OCI-M1 (cell line): ENCODE results near the gene ANKRD29.
A peak's percentile ranks its signal among the peaks of the same experiment; 100 is the strongest.

Source experiments
- DNase-seq: peaks from one replicate; lab custom pipeline; 2025; lab: John Stamatoyannopoulos, UW

The ANKRD29 gene, protein sequence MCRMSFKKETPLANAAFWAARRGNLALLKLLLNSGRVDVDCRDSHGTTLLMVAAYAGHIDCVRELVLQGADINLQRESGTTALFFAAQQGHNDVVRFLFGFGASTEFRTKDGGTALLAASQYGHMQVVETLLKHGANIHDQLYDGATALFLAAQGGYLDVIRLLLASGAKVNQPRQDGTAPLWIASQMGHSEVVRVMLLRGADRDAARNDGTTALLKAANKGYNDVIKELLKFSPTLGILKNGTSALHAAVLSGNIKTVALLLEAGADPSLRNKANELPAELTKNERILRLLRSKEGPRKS

GRCh38 chr18:23662309-23663263, at the start of gene ANKRD29:
Gene ANKRD29 (minus strand): TSS chr18:23662911. CDS start chr18:23662730, 181 bp downstream.
- DNase-seq = peak; percentile 63

GRCh38 chr18:23712445-23712844, 49.7 kb upstream of the ANKRD29 start:
- no peak for DNase-seq

- DNase-seq = no peak
These were observed 48.7 kb upstream of the ANKRD29 start for GRCh38 chr18:23711426-23711825.

DNA sequence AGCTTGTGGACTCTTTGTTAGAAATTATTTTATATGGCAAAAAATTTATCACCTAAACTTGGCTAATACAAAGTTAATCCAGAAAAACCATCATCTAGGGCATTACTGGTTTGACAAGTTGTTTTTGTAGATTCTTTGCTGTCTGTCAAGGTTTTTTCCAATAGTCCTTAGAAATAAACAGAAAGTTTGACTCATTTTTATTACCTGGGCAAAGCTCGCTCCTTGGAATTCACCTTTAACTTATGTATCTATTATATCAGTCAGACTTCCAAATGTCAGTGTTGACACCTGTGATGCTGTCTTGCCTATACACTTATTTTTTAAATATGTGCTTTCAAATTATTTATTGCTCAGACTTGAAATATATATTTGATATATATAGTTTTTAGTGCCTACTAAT, 48.2 kb upstream of the ANKRD29 start:
- DNase-seq = no peak

DNA sequence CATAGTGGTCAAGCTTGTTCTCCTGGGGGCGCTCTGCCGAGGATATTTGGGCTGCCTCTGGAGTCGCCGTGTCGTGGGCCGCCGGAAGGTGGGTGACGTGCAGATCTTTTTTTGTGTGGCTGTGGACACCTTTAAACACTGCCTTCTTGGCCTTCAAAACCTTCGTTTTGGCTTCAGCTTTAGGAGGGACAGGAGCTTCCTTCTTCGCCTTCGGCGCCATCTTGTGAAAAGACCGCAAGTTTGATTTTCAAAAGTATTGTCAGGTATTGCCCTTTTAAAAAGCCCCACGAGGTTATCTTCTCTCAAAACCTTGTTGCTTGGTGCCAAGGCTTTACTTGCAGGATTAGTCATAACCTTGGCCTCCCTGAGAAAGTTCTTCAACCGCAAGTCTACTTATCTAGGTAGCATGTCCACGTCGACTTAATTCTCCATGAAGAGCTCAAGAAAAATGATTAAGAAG, 47.4 kb upstream of the ANKRD29 start:
- DNase-seq = no peak

DNA sequence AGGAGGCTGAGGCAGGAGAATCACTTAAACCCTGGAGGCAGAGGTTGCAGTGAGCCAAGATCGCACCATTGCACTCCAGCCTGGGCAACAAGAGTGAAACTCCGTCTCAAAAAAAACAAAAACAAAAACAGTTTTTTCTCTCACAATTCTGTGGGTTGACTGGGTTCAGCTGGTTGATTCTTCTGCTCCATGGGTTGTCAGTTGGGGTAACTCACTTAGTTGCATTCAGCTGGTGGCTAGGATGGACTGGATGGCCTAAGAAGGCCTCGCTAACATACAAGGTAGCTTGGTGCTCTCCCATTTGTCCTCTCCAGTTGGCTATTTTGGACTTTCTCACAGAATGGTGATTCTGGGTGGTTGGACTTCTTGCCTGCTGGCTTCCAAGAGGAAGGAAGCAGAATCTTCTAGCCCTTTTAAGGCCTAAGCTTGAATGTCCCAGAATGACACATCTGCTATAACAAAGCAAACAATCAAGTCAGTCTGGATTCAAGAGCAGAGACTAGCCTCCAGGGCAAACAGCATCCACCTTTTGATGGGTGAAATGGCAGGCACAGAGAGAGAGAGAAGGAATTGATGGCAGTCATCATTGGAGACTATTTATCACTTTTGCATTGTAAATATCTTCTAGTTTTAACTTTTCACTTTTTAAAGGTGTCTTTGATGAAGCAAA, 44.4 kb upstream of the ANKRD29 start:
- no peak for DNase-seq

DNA sequence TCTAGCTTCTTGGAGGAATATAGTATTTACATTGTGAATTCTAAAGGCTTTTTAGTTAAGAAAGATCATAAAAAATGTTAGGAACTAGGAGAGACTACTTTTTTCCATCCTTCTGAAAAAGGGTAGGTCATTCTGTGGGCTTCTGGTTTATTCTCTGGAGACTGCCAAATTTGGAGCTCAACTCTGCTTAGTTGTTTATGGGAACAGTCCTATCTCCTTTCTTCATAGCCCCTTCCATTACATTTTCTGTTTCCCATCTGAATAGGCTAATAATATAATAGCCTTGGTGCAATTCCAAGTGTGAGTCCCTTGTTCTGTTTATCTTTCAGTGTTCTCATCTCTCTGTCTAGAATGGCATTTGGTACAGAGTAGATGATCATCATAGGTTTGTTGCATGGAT, 42.1 kb upstream of the ANKRD29 start:
- no peak for DNase-seq

DNA sequence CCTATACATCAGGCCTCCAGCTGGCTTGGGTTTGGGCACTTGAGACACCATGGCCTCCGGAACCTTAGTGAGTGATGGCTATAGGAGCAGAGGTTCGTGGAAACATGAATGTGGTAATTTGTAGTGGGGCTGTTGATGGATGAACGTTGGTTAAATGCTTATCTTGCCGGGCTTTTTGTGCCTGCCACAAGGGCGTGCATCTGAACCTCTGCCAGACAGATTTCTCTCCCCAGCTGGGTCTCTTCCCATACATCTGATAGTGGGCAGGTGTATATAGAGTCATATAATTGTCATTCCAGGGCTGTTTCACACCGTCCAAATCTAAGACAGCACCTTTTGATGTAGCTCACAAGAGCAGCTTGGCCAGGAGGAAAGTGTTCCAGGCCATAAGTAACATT, 41.3 kb upstream of the ANKRD29 start:
- DNase-seq = no peak

DNA sequence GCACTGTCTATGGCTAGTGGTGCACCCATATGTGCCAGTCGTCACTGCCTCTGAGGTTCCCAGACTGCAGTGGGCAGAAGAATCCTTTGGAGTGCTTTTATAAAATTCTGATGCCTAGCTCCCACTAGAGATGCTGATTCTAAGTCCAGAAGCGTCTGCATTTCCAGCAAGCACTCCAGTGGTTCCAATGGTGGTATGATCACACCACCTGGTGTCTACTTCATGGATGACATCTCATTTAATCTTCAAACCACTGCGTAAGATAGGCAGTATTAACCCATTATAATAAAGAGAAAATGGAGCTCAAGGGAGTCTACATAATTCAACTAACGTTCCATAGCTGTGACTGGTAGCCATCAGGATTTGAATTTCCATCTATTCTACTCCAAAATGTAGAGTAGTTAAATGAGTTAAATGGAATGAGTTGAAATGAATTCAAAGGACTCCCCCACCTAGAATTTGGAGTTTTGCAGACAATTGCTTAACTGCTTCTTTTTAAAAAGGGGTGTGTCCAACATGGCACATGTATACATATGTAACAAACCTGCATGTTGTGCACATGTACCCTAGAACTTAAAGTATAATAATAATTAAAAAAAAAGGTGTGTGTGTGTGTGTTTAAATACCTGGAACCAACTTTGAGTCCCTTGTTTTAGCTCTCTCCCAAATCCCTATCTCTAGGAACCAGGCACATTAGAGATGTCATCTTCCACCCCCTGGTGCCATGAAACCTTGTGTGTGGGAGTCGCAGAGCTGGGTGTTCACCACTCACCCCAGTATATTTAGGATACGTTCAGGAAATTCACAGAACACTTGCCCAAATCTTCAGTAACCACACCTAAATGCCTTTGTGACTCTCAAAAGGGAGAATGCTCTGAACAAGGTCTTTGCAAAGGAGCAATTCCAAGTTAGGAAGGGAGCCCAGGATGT, 40.6 kb upstream of the ANKRD29 start:
- DNase-seq = peak; percentile 86

- DNase-seq = no peak
These were observed 39.9 kb upstream of the ANKRD29 start for GRCh38 chr18:23702606-23703005.

GRCh38 chr18:23701544-23702064, 38.9 kb upstream of the ANKRD29 start:
- no peak for DNase-seq

DNA sequence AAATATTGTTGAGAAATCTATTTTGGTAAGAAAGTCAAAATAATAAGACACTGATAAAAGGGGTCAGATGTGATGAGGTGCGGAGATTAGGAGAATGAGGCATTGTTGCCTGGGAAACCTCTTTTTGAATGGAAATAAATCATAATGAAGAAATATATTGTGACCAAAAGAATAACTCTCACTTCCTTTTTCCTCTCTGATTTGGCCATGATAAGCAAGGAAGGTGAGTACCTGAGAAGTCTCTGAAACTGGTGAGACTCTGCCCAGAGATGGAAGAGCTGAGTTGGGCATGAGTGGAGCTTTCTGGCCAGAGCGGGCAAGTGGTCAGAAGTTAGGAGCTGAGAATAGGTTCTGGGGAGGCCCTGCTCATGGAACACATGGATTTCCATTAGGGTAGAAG, 38.3 kb upstream of the ANKRD29 start:
- no peak for DNase-seq

DNA sequence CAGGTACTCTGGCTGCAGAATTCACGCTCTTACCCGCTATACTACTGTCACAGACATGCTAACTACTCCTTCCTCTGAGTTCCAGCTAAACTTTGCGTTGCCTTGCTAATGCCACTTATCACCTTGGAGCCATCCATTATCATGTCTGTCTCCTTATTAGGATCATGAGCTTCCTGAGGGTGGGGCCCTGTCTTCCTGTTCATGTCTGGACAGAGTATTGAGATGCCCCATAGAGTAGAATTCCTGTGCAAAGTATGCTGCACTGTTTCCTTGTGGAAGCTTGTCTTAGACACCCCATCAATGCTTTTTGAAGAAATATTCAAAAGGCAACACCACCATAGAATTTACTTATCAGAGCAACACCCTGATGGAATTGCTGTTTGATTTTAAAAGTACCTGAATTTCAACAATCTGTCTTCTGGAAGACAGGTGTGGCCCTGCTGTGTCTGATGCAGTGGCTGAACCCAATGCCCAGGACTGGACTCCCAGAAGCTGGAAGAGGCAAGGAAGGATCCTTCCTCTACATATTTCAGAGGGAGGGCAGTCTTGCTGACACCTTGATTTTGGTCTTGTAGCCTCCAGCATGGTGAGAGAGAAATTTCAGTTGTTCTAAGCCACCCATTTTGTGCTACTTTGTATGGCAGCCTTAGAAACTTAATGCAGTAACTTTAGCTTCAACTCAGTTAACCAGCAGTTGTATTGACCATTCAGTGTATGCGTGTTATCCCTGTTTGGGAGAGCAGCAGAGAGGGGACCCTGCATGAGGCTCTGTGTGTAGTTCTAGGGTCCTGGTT, 32.1 kb upstream of the ANKRD29 start:
- DNase-seq = no peak

GRCh38 chr18:23693846-23694245, 31.1 kb upstream of the ANKRD29 start:
- DNase-seq = no peak

GRCh38 chr18:23690505-23691068, 27.9 kb upstream of the ANKRD29 start:
- no peak for DNase-seq

DNA sequence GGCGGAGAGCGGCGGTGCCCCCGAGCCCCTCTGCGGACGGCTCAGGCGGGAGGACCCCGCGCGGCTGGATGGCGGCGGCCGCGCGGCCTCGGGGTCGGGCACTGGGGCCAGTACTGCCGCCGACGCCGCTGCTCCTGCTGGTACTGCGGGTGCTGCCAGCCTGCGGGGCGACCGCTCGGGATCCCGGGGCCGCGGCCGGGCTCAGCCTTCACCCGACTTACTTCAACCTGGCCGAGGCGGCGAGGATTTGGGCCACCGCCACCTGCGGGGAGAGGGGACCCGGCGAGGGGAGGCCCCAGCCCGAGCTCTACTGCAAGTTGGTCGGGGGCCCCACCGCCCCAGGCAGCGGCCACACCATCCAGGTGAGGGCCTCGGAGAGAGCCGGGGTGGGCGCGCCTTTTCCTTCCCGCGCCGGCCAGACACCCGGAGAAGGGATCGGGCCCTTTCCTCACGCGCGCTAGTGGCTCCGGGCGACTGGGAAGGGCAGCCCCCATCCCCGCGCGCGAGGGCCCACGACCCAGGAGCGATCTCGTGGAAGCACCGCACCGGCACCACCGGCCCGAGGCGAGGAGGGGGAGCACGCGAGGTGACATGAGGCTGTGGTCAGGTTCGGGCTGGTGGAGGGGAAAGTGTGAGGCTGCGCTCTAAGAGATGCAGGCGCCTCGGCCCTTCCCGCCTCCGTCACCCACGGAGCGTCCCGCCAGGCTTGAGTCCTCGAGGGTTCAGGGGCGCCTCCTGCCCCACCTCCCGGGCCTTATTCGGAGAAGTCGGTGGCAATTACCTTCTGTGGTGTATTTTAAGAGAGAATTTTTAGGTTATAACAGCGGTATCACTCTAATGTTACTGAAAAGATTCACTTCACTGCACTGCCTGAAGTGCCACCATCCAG, 27.1 kb upstream of the ANKRD29 start:
- no peak for DNase-seq

GRCh38 chr18:23689031-23689615, 26.4 kb upstream of the ANKRD29 start, which contains the start of gene LAMA3:
Gene LAMA3 (plus strand): TSS chr18:23689453. CDS start chr18:23689684, 231 bp downstream.
- no peak for DNase-seq

DNA sequence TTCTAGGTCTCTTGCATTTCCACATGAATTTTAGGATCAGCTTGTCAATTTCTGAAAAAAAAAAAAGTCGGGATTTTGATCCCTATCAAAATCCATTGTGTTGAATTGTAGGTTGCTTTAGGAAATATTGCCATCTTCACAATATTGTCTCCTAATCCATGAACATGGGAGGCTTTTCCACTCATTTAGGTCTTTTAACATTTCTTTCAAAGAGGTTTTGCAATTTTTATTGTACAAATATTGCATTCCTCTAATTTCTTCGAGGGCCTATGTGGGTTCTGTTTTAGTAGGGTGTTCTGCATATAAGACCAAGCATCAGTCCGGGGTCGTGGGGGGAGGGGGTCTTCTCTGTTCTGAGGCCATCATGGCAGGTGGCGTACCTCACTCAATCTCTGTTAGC, 25.8 kb upstream of the ANKRD29 start:
- DNase-seq = no peak
